ENCODE results near the gene DPYSL5.

The DPYSL5 gene

DNA sequence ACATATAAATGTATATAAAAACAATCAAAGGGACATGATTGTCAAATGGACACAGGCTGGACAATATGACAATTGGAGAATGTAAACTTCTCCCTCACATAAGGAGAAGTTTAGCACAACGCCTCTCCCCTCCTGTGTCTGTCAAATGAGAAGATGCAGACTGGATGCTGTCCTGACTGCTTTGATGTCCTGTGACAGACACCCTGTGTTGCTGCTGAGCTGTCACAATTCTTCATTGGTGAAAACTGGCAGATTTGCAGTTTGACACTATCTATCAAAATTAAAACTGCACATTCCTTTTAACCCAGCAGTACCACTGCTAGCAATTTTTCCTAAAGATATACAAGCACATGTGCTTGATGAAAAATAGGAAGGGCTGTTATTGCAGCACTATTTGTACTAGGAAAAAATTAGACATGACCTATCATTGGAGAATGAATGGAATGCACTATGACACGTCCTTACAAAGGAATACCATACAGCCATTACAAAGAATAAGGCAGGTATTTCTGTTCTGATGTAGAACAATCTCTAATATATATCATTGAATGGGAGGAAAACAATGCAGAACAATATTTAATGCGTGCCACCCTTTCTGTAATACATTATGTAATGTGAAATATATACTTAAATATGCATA is 12.4 kb downstream of the DPYSL5 start:
- no peak overlapping the region for H3K4me3 ChIP-seq (ENCODE audit: control insufficient read depth, low read depth, low read length)
- TF ChIP-seq, protein P1, sequence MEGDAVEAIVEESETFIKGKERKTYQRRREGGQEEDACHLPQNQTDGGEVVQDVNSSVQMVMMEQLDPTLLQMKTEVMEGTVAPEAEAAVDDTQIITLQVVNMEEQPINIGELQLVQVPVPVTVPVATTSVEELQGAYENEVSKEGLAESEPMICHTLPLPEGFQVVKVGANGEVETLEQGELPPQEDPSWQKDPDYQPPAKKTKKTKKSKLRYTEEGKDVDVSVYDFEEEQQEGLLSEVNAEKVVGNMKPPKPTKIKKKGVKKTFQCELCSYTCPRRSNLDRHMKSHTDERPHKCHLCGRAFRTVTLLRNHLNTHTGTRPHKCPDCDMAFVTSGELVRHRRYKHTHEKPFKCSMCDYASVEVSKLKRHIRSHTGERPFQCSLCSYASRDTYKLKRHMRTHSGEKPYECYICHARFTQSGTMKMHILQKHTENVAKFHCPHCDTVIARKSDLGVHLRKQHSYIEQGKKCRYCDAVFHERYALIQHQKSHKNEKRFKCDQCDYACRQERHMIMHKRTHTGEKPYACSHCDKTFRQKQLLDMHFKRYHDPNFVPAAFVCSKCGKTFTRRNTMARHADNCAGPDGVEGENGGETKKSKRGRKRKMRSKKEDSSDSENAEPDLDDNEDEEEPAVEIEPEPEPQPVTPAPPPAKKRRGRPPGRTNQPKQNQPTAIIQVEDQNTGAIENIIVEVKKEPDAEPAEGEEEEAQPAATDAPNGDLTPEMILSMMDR (conservative IDR thresholded peaks at IDR 0.05; ENCODE audit: control insufficient read depth, insufficient read depth, low read depth, low read length), result no peak
- no peak for DNase-seq (ENCODE audit: low read depth)

DNA sequence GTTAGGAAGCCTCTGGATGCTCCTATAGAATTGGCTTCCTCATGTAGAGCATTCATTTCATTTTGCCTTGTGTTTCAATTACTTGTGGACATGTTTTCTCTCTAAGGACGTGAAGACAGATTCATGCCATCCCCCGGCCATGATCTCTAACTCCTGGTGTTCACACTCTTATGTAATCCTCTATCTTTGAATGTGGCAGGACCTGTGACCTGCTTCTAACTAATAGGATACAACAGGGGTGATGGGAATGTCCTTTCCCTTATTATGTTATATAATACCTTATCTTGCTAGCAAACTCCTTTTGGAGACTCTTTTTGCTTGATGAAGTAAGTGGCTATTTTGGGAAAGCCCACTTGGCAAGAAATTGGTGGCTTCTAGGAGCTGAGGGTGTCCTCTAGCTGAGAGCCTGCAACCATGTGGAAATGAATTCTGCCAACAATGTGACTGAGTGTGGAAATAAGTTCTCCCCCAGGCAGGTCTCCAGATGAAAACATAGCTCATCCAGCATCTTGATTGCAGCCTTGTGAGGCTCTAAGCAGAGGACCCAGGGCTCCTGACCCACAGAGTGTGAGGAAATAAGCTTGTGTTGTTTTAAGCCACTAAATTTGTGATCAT is 13.8 kb downstream of the DPYSL5 start:
- no peak for DNase-seq (ENCODE audit: low read depth)
- TF ChIP-seq, protein P1 (conservative IDR thresholded peaks at IDR 0.05; ENCODE audit: control insufficient read depth, insufficient read depth, low read depth, low read length), result no peak

DNA sequence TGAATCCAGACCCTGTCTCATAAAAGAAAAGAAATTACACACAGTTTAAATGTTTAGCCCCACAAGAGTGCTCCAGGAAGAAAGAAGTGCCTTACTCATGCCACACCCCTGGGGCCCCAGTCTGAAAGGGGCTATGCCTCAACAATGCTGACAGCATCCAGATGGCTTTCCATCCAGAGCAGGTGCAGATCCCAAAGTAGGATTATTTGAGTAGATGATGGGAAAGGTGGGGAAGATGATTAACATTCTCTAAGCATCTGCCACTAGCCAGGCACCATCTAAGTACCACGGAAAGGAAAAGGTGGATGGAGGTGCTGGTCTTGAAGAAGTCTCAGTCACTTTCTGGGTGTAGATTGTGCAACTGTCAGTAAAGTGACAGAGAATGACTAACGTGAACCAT is 16.3 kb downstream of the DPYSL5 start:
- no peak overlapping the region for H3K4me3 ChIP-seq (ENCODE audit: control insufficient read depth, low read depth, low read length)
- TF ChIP-seq, protein P1 (conservative IDR thresholded peaks at IDR 0.05; ENCODE audit: control insufficient read depth, insufficient read depth, low read depth, low read length), result no peak
- no peak for DNase-seq (ENCODE audit: low read depth)

More for the DNA sequence above, 13.8 kb downstream of the DPYSL5 start:
- H3K4me3 ChIP-seq (ENCODE audit: control insufficient read depth, low read depth, low read length), result no peak overlapping the region

DNA sequence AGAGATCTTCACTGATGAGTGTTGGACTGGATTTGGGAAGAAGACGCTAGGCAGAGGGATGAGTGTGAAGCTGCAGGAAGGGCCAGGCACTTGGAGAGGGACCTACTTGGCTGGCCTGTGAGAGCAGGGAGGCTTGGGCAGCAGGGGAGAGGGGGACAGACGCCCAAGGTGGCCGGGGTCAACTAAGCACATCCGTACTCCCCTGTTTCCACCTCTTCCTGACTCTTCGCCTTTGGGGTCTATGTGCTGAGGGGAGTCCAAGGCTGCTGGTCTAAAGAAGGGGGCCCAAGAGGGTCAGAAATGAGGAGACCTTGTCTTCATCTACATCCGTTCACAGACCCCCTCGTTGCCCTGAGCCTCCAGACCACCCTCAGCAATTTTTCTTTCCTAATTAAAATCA is 16.7 kb downstream of the DPYSL5 start:
- TF ChIP-seq, protein P1 (conservative IDR thresholded peaks at IDR 0.05; ENCODE audit: control insufficient read depth, insufficient read depth, low read depth, low read length), result no peak
- DNase-seq (ENCODE audit: low read depth), result no peak
- H3K4me3 ChIP-seq (ENCODE audit: control insufficient read depth, low read depth, low read length), result no peak overlapping the region

DNA sequence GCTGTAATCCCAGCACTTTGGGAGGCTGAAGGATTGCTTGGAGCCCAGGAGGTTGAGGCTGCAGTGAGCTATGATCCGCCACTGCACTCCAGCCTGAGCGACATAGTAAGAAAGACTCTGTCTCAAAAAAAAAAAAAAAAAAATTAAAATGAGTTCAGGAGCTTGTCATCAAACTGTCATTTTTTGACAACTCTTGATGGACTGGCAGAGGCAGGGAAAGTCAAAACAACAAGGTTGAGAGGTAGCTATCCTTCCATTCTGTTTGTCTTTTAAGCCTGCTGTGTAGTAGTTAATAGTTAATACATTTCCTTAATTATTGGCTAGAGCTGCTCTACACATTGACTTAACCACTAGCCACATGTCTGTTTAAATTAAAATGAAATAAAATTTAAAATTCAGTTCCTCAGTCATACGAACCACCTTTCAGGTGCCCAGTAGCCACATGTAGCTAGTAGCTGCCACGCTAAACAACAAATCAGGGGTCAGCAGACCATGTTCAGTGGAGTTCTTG is 22.7 kb downstream of the DPYSL5 start:
- no peak for DNase-seq (ENCODE audit: low read depth)
- TF ChIP-seq, protein P1 (conservative IDR thresholded peaks at IDR 0.05; ENCODE audit: control insufficient read depth, insufficient read depth, low read depth, low read length), result no peak
- H3K4me3 ChIP-seq (ENCODE audit: control insufficient read depth, low read depth, low read length), result no peak overlapping the region

DNA sequence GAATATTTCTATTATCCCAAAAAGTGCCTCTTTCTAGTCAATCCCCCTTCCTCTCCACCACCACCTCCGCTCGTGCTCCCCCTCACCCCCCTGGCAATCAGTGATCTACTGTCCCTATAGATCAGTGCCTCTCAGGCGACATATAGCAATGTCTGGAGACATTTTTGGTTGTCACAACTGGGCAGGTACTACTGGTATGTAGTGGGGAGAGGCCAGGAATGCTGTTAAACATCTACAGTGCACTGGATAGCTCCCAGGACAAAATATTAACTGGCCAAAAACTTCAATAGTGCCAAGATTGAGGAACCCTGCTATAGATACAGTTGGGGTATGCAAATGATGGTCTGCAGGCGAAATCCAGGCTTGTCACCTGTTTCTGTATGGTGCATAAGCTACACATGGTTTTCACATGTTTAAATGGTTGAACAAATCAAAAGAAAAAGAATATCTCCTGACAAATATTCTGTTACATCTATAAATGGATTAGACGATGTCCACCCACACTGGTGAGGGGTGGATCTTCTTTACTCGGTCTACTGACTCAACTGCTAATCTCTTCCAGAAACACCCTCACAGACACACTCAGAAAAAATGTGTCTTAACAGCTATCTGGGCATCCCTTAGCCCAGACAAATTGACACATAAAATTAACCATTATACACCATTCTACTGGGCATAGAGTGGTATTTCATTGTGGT is 25.5 kb downstream of the DPYSL5 start:
- DNase-seq (ENCODE audit: low read depth), result no peak
- TF ChIP-seq, protein P1 (conservative IDR thresholded peaks at IDR 0.05; ENCODE audit: control insufficient read depth, insufficient read depth, low read depth, low read length), result no peak

More for the DNA sequence above, 25.5 kb downstream of the DPYSL5 start:
- no peak overlapping the region for H3K4me3 ChIP-seq (ENCODE audit: control insufficient read depth, low read depth, low read length)
